Activated CD4-positive, alpha-beta T cell treated with anti-CD3 and anti-CD28 coated beads for 4 hours (primary cell): ENCODE results near the gene CREB1.
A peak's percentile ranks its signal among the peaks of the same experiment; 100 is the strongest.
"Not testable (repeated sequence)": the region's sequence is repeated elsewhere in the genome, so short reads cannot be mapped to it uniquely, and the experiment has no call there.

Experiments
- DNase-seq, 2 donors: peaks; one replicate each; pipeline ENCODE4 v3.0.0-alpha.2; 2020

Gene CREB1

DNA sequence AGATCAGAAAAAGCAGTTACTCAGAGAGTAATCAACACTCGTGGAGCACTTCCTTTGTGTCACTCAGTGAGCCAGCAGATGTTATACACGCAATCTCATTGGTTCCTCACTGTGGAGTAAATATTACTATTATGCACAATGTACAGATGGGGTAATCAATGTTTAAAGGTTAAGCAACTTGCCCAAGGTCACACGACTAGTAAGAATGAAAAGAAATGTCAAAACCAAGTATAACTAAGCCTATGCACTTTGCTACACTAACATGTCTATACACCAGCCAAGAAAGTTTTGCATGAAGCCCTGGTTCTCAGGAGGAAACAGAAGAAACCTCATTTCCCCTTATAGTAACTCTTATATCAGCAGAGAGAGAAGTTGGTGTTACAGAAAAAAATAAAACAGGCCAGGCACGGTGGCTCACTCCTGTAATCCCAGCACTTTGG is 90.0 kb downstream of the CREB1 start:
- no peak for DNase-seq

GRCh38 chr2:207621501-207622039 is 91.8 kb downstream of the CREB1 start:
- no peak for DNase-seq

GRCh38 chr2:207624185-207625013 is 94.6 kb downstream of the CREB1 start:
- peak; percentile 58 to 65 for DNase-seq

- peak; percentile 97 for DNase-seq
Measured at GRCh38 chr2:207625014-207625907, 95.5 kb downstream of the CREB1 start, which contains the start of gene METTL21A. Gene METTL21A, minus strand, starts transcription at chr2:207625394. Its CDS starts 1,019 bp downstream, at chr2:207624375.

DNA sequence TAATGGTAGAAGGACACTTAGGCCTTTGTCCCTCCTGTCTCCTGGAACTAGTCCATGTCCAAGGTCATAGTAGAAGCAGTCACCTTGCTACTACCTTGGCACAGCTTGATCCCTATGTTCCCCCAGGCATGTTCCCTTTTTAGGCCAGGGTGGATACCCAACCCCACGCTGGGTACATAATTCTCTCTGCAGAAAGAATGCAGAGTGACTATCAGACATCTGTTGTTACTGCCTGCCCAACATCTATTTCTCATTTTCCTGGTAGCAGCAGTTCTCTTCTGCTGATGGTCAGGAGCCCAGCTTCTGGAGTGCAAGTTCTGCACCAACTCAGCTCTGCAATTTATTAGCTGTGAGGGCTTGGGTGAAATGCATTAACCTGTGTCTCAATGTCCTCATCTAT is 99.8 kb downstream of the CREB1 start:
- no peak for DNase-seq

GRCh38 chr2:207630491-207630890 is 100.7 kb downstream of the CREB1 start:
- no peak for DNase-seq

GRCh38 chr2:207632575-207633493 is 103.1 kb downstream of the CREB1 start:
- no peak for DNase-seq

- DNase-seq = no peak
Measured at GRCh38 chr2:207633686-207634085, 103.9 kb downstream of the CREB1 start.

- no peak for DNase-seq
Measured at GRCh38 chr2:207635468-207636200, 105.9 kb downstream of the CREB1 start.

- not testable (repeated sequence) for DNase-seq
Measured at GRCh38 chr2:207639288-207639687, 109.5 kb downstream of the CREB1 start.

- DNase-seq = no peak
Measured at GRCh38 chr2:207640160-207640559, 110.4 kb downstream of the CREB1 start.

DNA sequence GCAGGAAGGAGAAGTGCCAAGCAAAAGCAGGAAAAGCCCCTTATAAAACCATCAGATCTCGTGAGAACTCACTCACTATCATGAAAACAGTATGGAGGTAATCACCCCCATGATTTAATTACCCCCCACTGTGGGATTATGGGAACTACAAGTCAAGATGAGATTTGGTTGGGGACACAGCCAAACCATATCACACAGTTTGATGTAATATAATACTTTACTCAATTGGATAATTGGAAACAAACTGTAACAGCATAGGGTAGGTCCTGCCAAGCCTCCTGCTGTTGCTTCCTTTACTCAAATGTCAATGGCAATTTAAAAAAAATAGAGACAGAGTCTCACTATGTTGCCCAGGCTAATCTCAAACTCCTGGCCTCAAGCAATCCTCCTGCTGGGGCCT is 110.9 kb downstream of the CREB1 start:
- DNase-seq = no peak

- no peak for DNase-seq
Measured at GRCh38 chr2:207643892-207644291, 114.1 kb downstream of the CREB1 start.

GRCh38 chr2:207646582-207646981 is 116.8 kb downstream of the CREB1 start:
- DNase-seq = not testable (repeated sequence)
